ENCODE data around the gene EDN3. TPM values are rescaled to one million over a fixed set of nuclear protein-coding genes. Genes with fewer than 3 reads are reported as not detected.

EDN3 gene
- total RNA-seq, 6 experiments from 2014 or later, result not detected

DNA sequence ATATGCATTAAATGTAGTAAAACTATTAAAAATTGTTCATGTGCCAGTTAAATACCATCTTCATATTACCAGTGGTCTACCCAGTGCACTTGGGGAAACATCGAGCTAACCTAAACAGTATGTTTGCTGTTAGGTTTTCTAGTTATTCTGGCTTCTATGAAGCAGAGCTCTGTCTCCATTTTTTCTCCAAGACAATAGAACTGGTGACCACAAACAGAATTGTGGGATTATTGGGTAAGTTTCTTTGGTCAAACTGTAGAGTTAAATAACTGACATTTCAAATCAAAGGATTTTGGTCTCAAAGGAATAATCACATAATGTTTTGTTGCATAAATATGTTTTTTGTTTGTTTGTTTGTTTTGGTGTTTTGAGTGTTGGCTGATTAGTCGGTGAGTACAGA, 40.5 kb upstream of the EDN3 start:
- no peaks in the 10 kb centered on the region for H3K4me1 Mint-ChIP-seq (ENCODE audit: low read depth)
- no peak for TF ChIP-seq CTCF (IDR thresholded peaks at IDR 0.05)
- no peak overlapping the region for H3K4me3 Mint-ChIP-seq
- H3K27ac Mint-ChIP-seq, result no peak overlapping the region
- H3K9me3 Mint-ChIP-seq, result peaks cover 3% of the 10 kb centered on the region; the same call in 1 of the 2 replicates
- H3K36me3 Mint-ChIP-seq (ENCODE audit: low read depth), result no peaks in the 10 kb centered on the region
- DNase-seq, result no peak
- no peaks in the 10 kb centered on the region for H3K27me3 Mint-ChIP-seq (ENCODE audit: insufficient read depth)

GRCh38 chr20:59265298-59265697, 35.1 kb upstream of the EDN3 start:
- no peak for DNase-seq
- Mint-ChIP-seq H3K36me3 (ENCODE audit: low read depth) (no peaks in the 10 kb centered on the region), H3K9me3 (peaks cover 11% of the 10 kb centered on the region), H3K27me3 (ENCODE audit: insufficient read depth) (0 out of 2 replicates have a peak, but pooled peaks cover 1% of the 10 kb centered on the region), H3K4me3 (no peak overlapping the region), H3K4me1 (ENCODE audit: low read depth) (no peaks in the 10 kb centered on the region), H3K27ac (no peak overlapping the region)
- TF ChIP-seq CTCF (IDR thresholded peaks at IDR 0.05), result no peak

DNA sequence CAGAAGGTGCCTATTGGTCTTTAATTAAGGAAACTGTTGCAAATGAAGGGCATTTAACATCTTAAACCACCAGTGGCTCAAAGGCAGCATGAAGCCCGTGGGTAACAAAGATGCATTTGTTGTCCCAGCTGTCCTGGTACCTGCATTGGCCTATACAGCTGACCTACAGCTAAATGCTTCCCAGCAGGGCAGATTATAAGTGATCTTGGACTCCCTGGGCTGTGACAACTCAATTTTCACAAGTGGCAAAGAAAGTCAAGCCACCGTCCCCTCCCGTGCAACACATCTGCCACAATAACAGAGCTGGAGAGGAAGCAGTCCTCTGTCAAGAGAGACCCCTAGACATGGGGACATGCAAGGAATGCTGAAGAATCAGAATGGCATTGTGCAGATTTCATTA, 31.5 kb upstream of the EDN3 start:
- no peaks in the 10 kb centered on the region for H3K4me1 Mint-ChIP-seq (ENCODE audit: low read depth)
- no peaks in the 10 kb centered on the region for H3K36me3 Mint-ChIP-seq (ENCODE audit: low read depth)
- no peak for DNase-seq
- no peak overlapping the region for H3K4me3 Mint-ChIP-seq
- no peak overlapping the region for H3K27ac Mint-ChIP-seq
- peaks cover 8% of the 10 kb centered on the region for H3K9me3 Mint-ChIP-seq
- no peak for TF ChIP-seq CTCF (IDR thresholded peaks at IDR 0.05)
- H3K27me3 Mint-ChIP-seq (ENCODE audit: insufficient read depth), result 0 out of 2 replicates have a peak, but pooled peaks cover 1% of the 10 kb centered on the region

- Mint-ChIP-seq H3K4me1 (ENCODE audit: low read depth) (no peaks in the 10 kb centered on the region), H3K27me3 (ENCODE audit: insufficient read depth) (peaks cover 1% of the 10 kb centered on the region; the same call in 1 of the 2 replicates), H3K36me3 (ENCODE audit: low read depth) (no peaks in the 10 kb centered on the region), H3K4me3 (no peak overlapping the region), H3K27ac (no peak overlapping the region), H3K9me3 (peaks cover 14% of the 10 kb centered on the region)
- no peak for DNase-seq
- TF ChIP-seq CTCF (IDR thresholded peaks at IDR 0.05), result no peak
Observed at GRCh38 chr20:59269411-59270025, 30.9 kb upstream of the EDN3 start.

DNA sequence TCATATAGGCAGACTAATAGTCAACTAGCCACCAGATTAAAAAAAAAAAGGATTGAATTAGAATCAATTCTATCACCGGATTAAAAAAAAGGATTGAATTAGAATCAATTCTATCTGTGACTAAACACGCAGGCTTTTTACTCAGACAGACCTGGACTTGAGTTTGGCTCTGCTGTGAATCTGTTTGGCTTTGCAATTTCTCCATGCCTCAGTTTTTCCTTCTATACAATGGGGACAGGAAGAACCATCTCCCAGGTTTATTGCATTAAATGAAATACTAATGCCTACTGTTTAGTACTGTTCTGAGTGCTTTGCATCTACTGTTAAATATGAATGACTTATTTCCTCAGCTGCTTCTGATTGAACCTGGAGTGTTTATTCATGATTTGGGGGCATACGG, 30.0 kb upstream of the EDN3 start:
- no peak overlapping the region for H3K4me3 Mint-ChIP-seq
- no peak for TF ChIP-seq CTCF (IDR thresholded peaks at IDR 0.05)
- H3K27me3 Mint-ChIP-seq (ENCODE audit: insufficient read depth), result peaks cover 1% of the 10 kb centered on the region; the same call in 1 of the 2 replicates
- H3K27ac Mint-ChIP-seq, result no peak overlapping the region
- no peaks in the 10 kb centered on the region for H3K4me1 Mint-ChIP-seq (ENCODE audit: low read depth)
- DNase-seq, result no peak
- no peaks in the 10 kb centered on the region for H3K36me3 Mint-ChIP-seq (ENCODE audit: low read depth)
- H3K9me3 Mint-ChIP-seq, result peaks cover 12% of the 10 kb centered on the region
